ENCODE measurements around the gene DNA2.
A peak's percentile ranks its signal among the peaks of the same experiment; 100 is the strongest.

The DNA2 gene

DNA sequence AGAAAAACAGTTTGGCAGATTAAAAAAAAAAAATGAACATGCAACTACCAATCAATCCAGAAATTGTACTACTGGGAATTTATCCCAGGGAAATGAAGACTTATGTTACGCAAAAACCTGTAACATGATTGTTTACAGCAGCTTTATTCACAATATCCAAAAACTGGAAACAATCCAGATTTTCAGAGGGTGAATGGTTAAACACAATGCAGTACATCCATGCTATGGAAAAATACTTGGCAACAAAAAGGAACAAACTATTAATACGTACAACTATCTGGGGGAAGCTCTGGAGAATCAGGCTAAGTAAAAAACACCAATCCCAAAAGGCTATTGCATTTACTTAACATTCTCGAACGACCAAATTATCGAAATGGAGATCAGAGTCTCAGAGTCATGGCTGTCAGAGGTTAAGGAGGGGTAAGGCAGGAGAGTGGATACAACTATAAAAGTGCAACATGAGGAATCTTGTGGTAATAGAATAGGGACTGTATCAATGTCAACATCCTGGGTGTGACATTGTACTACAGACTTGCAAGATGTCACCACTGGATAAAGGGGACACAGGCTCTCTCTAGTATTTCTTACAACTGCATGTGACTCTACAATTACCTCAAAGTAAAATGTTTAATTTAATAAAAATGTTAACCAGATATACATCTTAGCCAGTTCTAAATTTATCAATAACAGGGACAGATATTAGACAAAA, 43.2 kb downstream of the DNA2 start:
- H3K9me3 ChIP-seq (replicated peaks in 1 of 11), result no peaks in the 10 kb centered on the region
- no peak overlapping the region for H3K27ac ChIP-seq
- peaks cover 0 to 100% (median 92%) of the 10 kb centered on the region in 11 experiments; a peak in 20 of 22 replicates for H3K36me3 ChIP-seq
- peaks cover 0 to 8% (median 0%) of the 10 kb centered on the region in 11 experiments; a peak in 2 of 22 replicates for H4K20me1 ChIP-seq
- H3K4me3 ChIP-seq, result no peak overlapping the region
- H3K27me3 ChIP-seq, result no peaks in the 10 kb centered on the region
- no peak overlapping the region for H3K9ac ChIP-seq
- peaks cover 0 to 11% (median 8%) of the 10 kb centered on the region in 10 experiments; a peak in 16 of 20 replicates for H3K4me1 ChIP-seq
- no peak overlapping the region for H3K4me2 ChIP-seq
- no peak for TF ChIP-seq Cebpa-rat (IDR thresholded peaks at IDR 0.05)

DNA sequence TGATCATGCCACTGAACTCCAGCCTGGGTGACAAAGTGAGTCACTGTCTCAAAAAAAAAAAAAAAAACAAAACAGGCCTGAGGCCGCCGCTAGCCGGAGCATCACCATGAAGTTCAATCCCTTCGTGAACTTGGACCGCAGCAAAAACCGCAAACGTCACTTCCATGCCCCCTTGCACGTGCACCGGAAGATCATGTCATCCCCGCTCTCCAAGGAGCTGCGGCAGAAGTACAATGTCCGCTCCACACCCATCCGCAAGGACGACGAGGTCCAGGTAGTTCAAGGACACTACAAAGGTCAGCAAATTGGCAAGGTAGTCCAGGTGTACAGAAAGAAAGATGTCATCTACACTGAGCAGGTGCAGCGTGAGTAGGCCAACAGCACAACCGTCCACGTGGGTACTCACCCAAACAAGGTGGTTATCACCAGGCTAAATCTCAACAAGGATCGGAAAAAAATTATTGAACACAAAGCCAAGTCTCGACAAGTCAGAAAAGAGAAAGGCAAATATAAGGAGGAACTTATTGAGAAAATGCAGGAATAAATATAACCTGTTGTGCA, 47.2 kb downstream of the DNA2 start:
- peaks cover 0 to 8% (median 0%) of the 10 kb centered on the region in 11 experiments; a peak in 3 of 22 replicates for H4K20me1 ChIP-seq
- H3K4me2 ChIP-seq, result 0 out of 22 replicates have a peak overlapping the region, but pooled peaks of 2 of the 11 experiments have one; percentile 30 to 63
- TF ChIP-seq Cebpa-rat (IDR thresholded peaks at IDR 0.05), result no peak
- no peaks in the 10 kb centered on the region for H3K9me3 ChIP-seq (replicated peaks in 1 of 11)
- peaks cover 0 to 17% (median 12%) of the 10 kb centered on the region in 10 experiments; a peak in 16 of 20 replicates for H3K4me1 ChIP-seq
- H3K9ac ChIP-seq, result no peak overlapping the region
- peaks cover 0 to 100% (median 89%) of the 10 kb centered on the region in 11 experiments; a peak in 20 of 22 replicates for H3K36me3 ChIP-seq
- no peaks in the 10 kb centered on the region for H3K27me3 ChIP-seq
- no peak overlapping the region for H3K4me3 ChIP-seq
- H3K27ac ChIP-seq, result no peak overlapping the region

DNA sequence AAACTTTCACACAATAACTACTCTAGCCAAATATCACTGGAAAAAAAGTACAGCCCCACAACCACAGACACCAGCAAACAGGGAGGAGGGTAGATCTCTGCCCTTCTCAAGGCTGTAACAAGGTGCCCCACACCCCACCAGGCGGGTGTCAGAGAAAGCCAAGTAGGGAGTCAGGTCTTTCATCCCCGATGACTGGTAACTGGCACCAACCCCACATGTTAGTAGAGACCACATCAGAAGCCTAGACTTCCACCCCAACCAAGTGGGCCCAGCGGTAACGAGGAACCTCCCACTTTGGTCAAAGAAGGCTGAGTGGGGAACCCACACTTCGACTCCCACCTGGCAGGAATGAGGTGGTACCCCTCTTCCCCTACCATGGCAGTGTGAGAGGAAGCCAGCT, 48.3 kb downstream of the DNA2 start:
- peaks cover 0 to 17% (median 12%) of the 10 kb centered on the region in 10 experiments; a peak in 16 of 20 replicates for H3K4me1 ChIP-seq
- no peaks in the 10 kb centered on the region for H3K27me3 ChIP-seq
- TF ChIP-seq Cebpa-rat (IDR thresholded peaks at IDR 0.05), result no peak
- peaks cover 0 to 100% (median 89%) of the 10 kb centered on the region in 11 experiments; a peak in 20 of 22 replicates for H3K36me3 ChIP-seq
- no peak overlapping the region for H3K4me3 ChIP-seq
- peak overlapping the region in 6 of 11 experiments; percentile 8 to 32 (median 18); a peak in 5 of 22 replicates for H3K27ac ChIP-seq
- H3K4me2 ChIP-seq, result peak overlapping the region in 10 of 11 experiments; percentile 8 to 67 (median 42); a peak in 16 of 22 replicates
- peaks cover 0 to 8% (median 0%) of the 10 kb centered on the region in 11 experiments; a peak in 3 of 22 replicates for H4K20me1 ChIP-seq
- H3K9ac ChIP-seq, result peak overlapping the region in 2 of 11 experiments; percentile 22 to 49; a peak in 3 of 22 replicates
- H3K9me3 ChIP-seq (replicated peaks in 1 of 11), result no peaks in the 10 kb centered on the region

DNA sequence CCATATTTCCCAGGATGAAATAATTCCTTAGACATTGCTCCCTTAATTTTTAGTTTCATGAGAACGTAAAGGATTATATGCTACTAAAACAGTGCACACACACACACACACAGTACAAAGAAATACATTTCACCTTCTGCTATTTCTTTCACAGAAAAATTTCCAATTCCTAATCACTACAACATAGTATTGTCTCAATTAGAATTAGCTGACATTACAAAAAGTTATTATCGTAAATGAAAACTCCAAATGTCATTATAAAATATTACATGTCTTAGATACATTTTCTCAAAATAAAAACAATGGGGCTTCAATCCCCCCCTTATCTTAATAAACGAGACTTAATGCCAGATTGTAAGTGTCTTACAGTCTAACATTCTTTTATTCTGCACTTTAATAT, 52.4 kb downstream of the DNA2 start:
- no peak overlapping the region for H3K4me2 ChIP-seq
- H3K9me3 ChIP-seq (replicated peaks in 1 of 11), result no peaks in the 10 kb centered on the region
- no peak overlapping the region for H3K9ac ChIP-seq
- H3K36me3 ChIP-seq, result peaks cover 0 to 99% (median 86%) of the 10 kb centered on the region in 11 experiments; a peak in 21 of 22 replicates
- peaks cover 0 to 16% (median 12%) of the 10 kb centered on the region in 10 experiments; a peak in 16 of 20 replicates for H3K4me1 ChIP-seq
- no peak for TF ChIP-seq Cebpa-rat (IDR thresholded peaks at IDR 0.05)
- no peak overlapping the region for H3K27ac ChIP-seq
- H3K27me3 ChIP-seq, result no peaks in the 10 kb centered on the region
- no peak overlapping the region for H3K4me3 ChIP-seq
- peaks cover 0 to 6% (median 0%) of the 10 kb centered on the region in 11 experiments; a peak in 3 of 22 replicates for H4K20me1 ChIP-seq

DNA sequence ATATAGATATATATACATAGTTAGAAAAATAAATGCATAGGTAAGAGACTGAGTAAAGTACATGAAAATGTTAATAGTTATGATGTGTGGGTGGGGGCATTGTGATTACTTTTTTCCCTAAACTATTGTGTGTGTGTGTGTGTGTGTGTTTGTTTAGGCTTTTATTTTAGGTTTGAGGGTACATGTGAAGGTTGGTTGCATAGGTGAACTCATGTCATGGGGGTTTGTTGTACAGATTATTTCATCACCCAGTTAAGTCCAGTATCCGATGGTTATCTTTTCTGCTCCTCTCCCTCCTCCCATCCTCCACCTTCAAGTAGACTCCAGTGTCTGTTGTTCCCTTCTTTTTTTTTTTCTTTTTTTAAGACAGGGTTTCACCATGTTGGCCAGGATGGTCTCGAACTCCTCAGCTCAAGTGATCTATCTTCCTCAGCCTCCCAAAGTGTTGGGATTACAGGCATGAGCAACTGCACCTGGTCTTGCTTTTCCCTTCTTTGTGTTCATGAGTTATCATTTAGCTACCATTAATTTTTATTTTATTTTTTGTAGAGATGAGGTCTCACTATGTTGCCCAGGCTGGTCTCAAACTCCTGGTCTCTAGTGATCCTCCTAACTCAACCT, 62.8 kb downstream of the DNA2 start:
- Histone ChIP-seq H3K27ac (no peak overlapping the region), H4K20me1 (peaks cover 0 to 20% (median 18%) of the 10 kb centered on the region in 11 experiments; a peak in 13 of 22 replicates), H3K4me2 (no peak overlapping the region), H3K36me3 (peaks cover 0 to 23% (median 11%) of the 10 kb centered on the region in 11 experiments; a peak in 5 of 22 replicates), H3K27me3 (no peaks in the 10 kb centered on the region), H3K9me3 (replicated peaks in 1 of 11) (no peaks in the 10 kb centered on the region), H3K4me3 (no peak overlapping the region), H3K9ac (no peak overlapping the region), H3K4me1 (peaks cover 11 to 18% (median 16%) of the 10 kb centered on the region in 10 experiments)
- no peak for TF ChIP-seq Cebpa-rat (IDR thresholded peaks at IDR 0.05)

DNA sequence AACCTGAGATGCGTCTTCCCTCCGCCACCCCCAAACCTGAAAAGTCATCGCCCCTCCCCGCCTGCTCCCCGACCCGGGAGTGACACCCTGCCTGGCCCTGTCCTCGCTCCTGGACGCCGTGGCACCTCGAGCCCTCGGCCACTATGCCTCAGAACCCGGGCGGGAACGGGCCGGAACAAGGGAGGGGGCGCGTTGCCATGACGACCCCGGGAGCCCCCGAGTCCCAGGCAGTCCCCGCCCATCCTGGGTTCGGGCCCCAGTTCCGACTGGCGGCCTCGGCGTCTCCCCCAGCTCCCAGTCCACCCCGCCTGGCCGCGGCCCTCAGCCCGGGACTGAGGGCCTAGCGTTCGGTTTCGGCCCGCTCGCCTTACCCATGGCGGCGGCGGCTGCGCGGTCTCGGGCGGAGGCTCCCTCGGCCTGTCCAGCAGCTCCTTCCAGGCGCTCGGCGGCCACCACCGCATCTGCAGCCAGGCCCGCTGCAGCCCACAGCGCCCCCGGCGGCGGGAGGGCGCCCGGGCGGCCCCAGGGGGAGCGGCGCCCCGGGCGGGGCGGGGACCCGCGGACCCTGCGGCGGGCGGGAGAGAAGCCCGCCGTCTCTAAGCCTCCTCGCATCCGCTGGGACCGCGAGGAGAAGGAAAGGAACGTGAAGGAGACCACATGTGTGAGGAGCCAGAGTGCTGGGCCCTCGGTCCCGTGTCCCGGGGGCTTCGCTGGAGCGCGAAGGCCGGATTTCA, 64.8 kb downstream of the DNA2 start, which contains the start of gene RUFY2:
TSS of gene RUFY2 (minus strand) at position 463 of the 734 bp plus-strand sequence. CDS start at position 375, 88 bp downstream.
- Histone ChIP-seq H3K9ac (peak within 1 kb of the TSS; percentile 87 to 99 (median 96)), H3K9me3 (replicated peaks in 1 of 11) (no peaks in the 10 kb centered on the region), H3K36me3 (peaks cover 0 to 26% (median 2%) of the 10 kb centered on the region in 11 experiments; a peak in 7 of 22 replicates), H3K4me2 (peak within 1 kb of the TSS; percentile 71 to 92 (median 87)), H3K27me3 (no peaks in the 10 kb centered on the region), H3K27ac (peak within 1 kb of the TSS; percentile 83 to 98 (median 92)), H3K4me1 (peaks cover 11 to 18% (median 16%) of the 10 kb centered on the region in 10 experiments), H3K4me3 (peak within 1 kb of the TSS; percentile 84 to 100 (median 95)), H4K20me1 (peaks cover 0 to 33% (median 22%) of the 10 kb centered on the region in 11 experiments; a peak in 14 of 22 replicates)
- no peak for TF ChIP-seq Cebpa-rat (IDR thresholded peaks at IDR 0.05)

DNA sequence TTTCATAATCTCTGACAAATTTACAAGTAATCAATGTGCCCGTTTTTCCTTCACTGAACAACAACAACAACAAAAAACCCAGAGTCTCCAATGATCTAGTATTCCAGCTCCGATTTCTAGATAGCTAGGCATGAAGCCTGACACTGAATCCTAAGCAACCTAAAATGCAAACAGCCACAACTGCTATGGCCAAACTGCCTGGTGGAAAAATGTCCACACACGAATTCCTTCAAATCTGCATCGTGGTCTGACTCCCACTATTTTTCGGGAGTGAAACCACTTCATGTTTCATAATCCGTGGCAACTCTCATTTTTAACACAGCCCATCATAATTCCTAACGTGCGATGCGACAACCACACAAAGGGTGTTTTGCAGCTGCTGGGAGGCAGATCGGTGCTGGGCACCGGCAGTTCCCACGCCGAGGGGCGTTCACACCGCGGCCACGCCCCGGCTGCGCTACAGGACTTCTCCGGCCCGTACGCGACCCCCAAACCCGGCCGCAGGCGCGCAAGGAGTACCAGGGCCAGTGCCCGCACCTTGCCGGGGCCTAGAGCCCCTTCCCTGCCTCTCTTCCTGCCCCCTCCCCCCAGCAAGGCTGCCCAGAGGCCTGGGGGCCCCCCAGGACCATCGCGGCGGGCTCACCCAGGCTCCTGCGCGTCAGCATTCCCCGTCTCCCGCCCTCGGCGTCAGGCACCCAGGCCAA, 65.5 kb downstream of the DNA2 start:
- Histone ChIP-seq H3K9me3 (replicated peaks in 1 of 11) (no peaks in the 10 kb centered on the region), H4K20me1 (peaks cover 0 to 34% (median 23%) of the 10 kb centered on the region in 11 experiments; a peak in 14 of 22 replicates), H3K4me2 (peak overlapping the region; percentile 71 to 92 (median 87)), H3K4me1 (peaks cover 11 to 18% (median 16%) of the 10 kb centered on the region in 10 experiments), H3K9ac (peak overlapping the region; percentile 87 to 99 (median 96)), H3K27ac (peak overlapping the region; percentile 83 to 98 (median 92)), H3K27me3 (no peaks in the 10 kb centered on the region), H3K36me3 (peaks cover 5 to 33% (median 9%) of the 10 kb centered on the region in 11 experiments; a peak in 20 of 22 replicates), H3K4me3 (peak overlapping the region; percentile 84 to 100 (median 95))
- TF ChIP-seq Cebpa-rat (IDR thresholded peaks at IDR 0.05), result no peak

Data from BLaER1 treated with 17β-estradiol and CSF1 and Interleukin-3, amounts not matched to agents 10 nM and 100 nM (cell line).